Hepatocyte (in vitro differentiated cells): Measurements from ENCODE around the gene SUCLG2. TPM values are rescaled to one million over a fixed set of nuclear protein-coding genes. Genes with fewer than 3 reads are reported as not detected.

Experiments used
- DNase-seq: peaks from one replicate; pipeline ENCODE4 v3.0.0-alpha.2; 2016; ENCODE audit warnings: low spot score
- H2AFZ ChIP-seq: fragments of 200-600 bp; sonication (generic); 2 replicates; pipeline ENCODE4 v1.6.0; 2016; ENCODE audit warnings: antibody characterized with exemption, mild to moderate bottlenecking
- H3K27ac ChIP-seq: fragments of 200-600 bp; sonication (generic); 2 replicates; pipeline ENCODE4 v1.5.1; 2016; ENCODE audit warnings: mild to moderate bottlenecking
- H3K27me3 ChIP-seq: fragments of 200-600 bp; sonication (generic); 2 replicates; pipeline ENCODE4 v1.6.1; 2016
- H3K36me3 ChIP-seq: fragments of 200-600 bp; sonication (generic); replicated peaks from 2 replicates; pipeline ENCODE4 v1.5.1; 2016; ENCODE audit warnings: low read depth; ENCODE audit not compliant: insufficient read depth
- H3K4me1 ChIP-seq: fragments of 200-600 bp; sonication (generic); 2 replicates; pipeline ENCODE4 v1.5.1; 2016; ENCODE audit warnings: mild to moderate bottlenecking, moderate library complexity; ENCODE audit not compliant: insufficient read depth
- H3K4me2 ChIP-seq: fragments of 200-600 bp; sonication (generic); 2 replicates; pipeline ENCODE4 v1.6.0; 2016
- H3K4me3 ChIP-seq: fragments of 200-600 bp; sonication (generic); 2 replicates; pipeline ENCODE4 v1.5.1; 2016; ENCODE audit warnings: mild to moderate bottlenecking
- H3K79me2 ChIP-seq: fragments of 200-600 bp; sonication (generic); 2 replicates; pipeline ENCODE4 v1.6.0; 2017; ENCODE audit warnings: mild to moderate bottlenecking
- H3K9me2 ChIP-seq: fragments of 200-600 bp; sonication (generic); replicated peaks from 2 replicates; pipeline ENCODE4 v1.6.0; 2017; ENCODE audit warnings: mild to moderate bottlenecking; ENCODE audit not compliant: insufficient read depth
- H3K9me3 ChIP-seq: fragments of 200-600 bp; sonication (generic); 2 replicates; pipeline ENCODE4 v1.5.1; 2016; ENCODE audit warnings: low read depth, mild to moderate bottlenecking
- H4K20me1 ChIP-seq: fragments of 200-600 bp; sonication (generic); 2 replicates; pipeline ENCODE4 v1.6.0; 2016; ENCODE audit warnings: mild to moderate bottlenecking; ENCODE audit not compliant: insufficient read depth, poor library complexity, severe bottlenecking
- EZH2 ChIP-seq: fragments of 200-600 bp; sonication (generic); IDR thresholded peaks from 2 replicates; pipeline ENCODE4 v1.6.1; 2016; ENCODE audit warnings: antibody characterized with exemption, mild to moderate bottlenecking, borderline replicate concordance
- EZH2phosphoT487 ChIP-seq: fragments of 200-600 bp; sonication (generic); IDR thresholded peaks from one replicate; pipeline ENCODE4 v1.6.1; 2018; ENCODE audit warnings: antibody characterized with exemption, mild to moderate bottlenecking, low read depth, moderate library complexity; ENCODE audit not compliant: unreplicated experiment, severe bottlenecking
- WGBS: methylation state at CpG from one replicate; pipeline ENCODE4 v1.1.6; 2016; ENCODE audit warnings: low lambda C conversion rate; ENCODE audit errors: missing lambda C conversion rate; 5-methylcytosine and 5-hydroxymethylcytosine counted together
- polyA plus RNA-seq: library from polyadenylated mRNA; unstranded; fragments of >200 nt; fragmentation: Nextera tagmentation; extraction: Ambion mirVana; gene quantifications from 2 replicates; pipeline ENCODE4 v1.2.1, GENCODE V29; 2016
- total RNA-seq: library from RNA; depleted of rRNA; stranded (reverse); fragments of >200 nt; gene quantifications from 2 replicates; pipeline ENCODE4 v1.2.3, GENCODE V29; 2014
- TF ChIP-seq, protein P1 (sequence below): fragments of 200-600 bp; sonication (generic); IDR thresholded peaks from 2 replicates; pipeline ENCODE4 v1.5.1; 2016; ENCODE audit warnings: antibody characterized with exemption, mild to moderate bottlenecking; ENCODE audit not compliant: poor library complexity

Gene SUCLG2
- total and polyA plus RNA-seq, 2 experiments from 2014 or later: 58.0 to 94.2 TPM

DNA sequence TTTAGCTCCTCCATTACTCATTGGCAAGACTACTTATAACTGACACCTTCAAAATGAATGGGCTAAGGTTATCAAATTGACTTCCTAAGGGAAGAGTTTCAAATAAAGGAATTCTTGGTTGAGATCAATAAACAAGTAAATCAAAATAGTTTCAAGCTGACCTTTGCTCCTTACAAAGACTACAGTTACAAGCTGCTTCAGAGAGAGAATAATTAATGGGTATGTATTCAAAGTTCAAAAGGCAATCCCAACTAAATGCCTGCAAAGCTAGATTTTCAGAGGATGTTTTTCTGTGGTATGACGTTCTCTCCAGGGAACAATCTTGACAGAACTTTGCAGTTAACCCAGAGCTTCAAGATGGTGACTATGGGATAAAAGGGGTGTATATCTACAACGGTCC lies 153.7 kb downstream of the SUCLG2 start:
- Histone ChIP-seq H3K36me3 (no peaks in the 10 kb centered on the region), H3K4me1 (no peaks in the 10 kb centered on the region), H2AFZ (no peak overlapping the region), H3K9me2 (no peaks in the 10 kb centered on the region), H4K20me1 (no peaks in the 10 kb centered on the region), H3K79me2 (no peaks in the 10 kb centered on the region), H3K4me2 (no peak overlapping the region), H3K4me3 (no peak overlapping the region), H3K27ac (no peak overlapping the region), H3K27me3 (no peaks in the 10 kb centered on the region), H3K9me3 (no peaks in the 10 kb centered on the region)
- TF ChIP-seq EZH2: no peak
- no peak for TF ChIP-seq EZH2phosphoT487
- TF ChIP-seq, protein P1, sequence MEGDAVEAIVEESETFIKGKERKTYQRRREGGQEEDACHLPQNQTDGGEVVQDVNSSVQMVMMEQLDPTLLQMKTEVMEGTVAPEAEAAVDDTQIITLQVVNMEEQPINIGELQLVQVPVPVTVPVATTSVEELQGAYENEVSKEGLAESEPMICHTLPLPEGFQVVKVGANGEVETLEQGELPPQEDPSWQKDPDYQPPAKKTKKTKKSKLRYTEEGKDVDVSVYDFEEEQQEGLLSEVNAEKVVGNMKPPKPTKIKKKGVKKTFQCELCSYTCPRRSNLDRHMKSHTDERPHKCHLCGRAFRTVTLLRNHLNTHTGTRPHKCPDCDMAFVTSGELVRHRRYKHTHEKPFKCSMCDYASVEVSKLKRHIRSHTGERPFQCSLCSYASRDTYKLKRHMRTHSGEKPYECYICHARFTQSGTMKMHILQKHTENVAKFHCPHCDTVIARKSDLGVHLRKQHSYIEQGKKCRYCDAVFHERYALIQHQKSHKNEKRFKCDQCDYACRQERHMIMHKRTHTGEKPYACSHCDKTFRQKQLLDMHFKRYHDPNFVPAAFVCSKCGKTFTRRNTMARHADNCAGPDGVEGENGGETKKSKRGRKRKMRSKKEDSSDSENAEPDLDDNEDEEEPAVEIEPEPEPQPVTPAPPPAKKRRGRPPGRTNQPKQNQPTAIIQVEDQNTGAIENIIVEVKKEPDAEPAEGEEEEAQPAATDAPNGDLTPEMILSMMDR: no peak
- DNase-seq: no peak
- WGBS: 73% methylated on average over 2 of the region's 2 CpGs

GRCh38 chr3:67497746-67498145 lies 156.7 kb downstream of the SUCLG2 start:
- H2AFZ ChIP-seq: no peak overlapping the region
- TF ChIP-seq, protein P1: no peak
- H3K4me3 ChIP-seq: no peak overlapping the region
- H3K4me2 ChIP-seq: no peak overlapping the region
- no peaks in the 10 kb centered on the region for H3K4me1 ChIP-seq
- no peaks in the 10 kb centered on the region for H3K79me2 ChIP-seq
- no peaks in the 10 kb centered on the region for H3K9me3 ChIP-seq
- no peaks in the 10 kb centered on the region for H3K9me2 ChIP-seq
- no peak for DNase-seq
- H3K36me3 ChIP-seq: no peaks in the 10 kb centered on the region
- no peak overlapping the region for H3K27ac ChIP-seq
- no peaks in the 10 kb centered on the region for H3K27me3 ChIP-seq
- H4K20me1 ChIP-seq: no peaks in the 10 kb centered on the region

- no peak for DNase-seq
- Histone ChIP-seq H3K27ac (no peak overlapping the region), H3K4me1 (no peaks in the 10 kb centered on the region), H3K79me2 (no peaks in the 10 kb centered on the region), H3K4me3 (no peak overlapping the region), H3K9me2 (no peaks in the 10 kb centered on the region), H3K9me3 (no peaks in the 10 kb centered on the region), H3K4me2 (no peak overlapping the region), H3K27me3 (no peaks in the 10 kb centered on the region), H3K36me3 (no peaks in the 10 kb centered on the region), H2AFZ (no peak overlapping the region), H4K20me1 (no peaks in the 10 kb centered on the region)
- 100% methylated on average over 1 of the region's 1 CpG for WGBS
- TF ChIP-seq, protein P1: no peak
- no peak for TF ChIP-seq EZH2
- no peak for TF ChIP-seq EZH2phosphoT487
These were observed 158.7 kb downstream of the SUCLG2 start for GRCh38 chr3:67495751-67496150.

GRCh38 chr3:67493808-67494207 lies 160.6 kb downstream of the SUCLG2 start:
- Histone ChIP-seq H3K4me1 (no peaks in the 10 kb centered on the region), H3K79me2 (no peaks in the 10 kb centered on the region), H3K4me2 (no peak overlapping the region), H3K36me3 (no peaks in the 10 kb centered on the region), H3K9me3 (no peaks in the 10 kb centered on the region), H3K27me3 (no peaks in the 10 kb centered on the region), H3K27ac (no peak overlapping the region), H2AFZ (no peak overlapping the region), H3K4me3 (no peak overlapping the region), H4K20me1 (no peaks in the 10 kb centered on the region), H3K9me2 (no peaks in the 10 kb centered on the region)
- whole genome bisulfite sequencing: 75% methylated on average over 3 of the region's 3 CpGs
- DNase-seq: no peak
- TF ChIP-seq, protein P1: no peak
- TF ChIP-seq EZH2 (no peak), EZH2phosphoT487 (no peak)
